GM12878 (cell line): Measurements from ENCODE around the gene VPS16. TPM values are rescaled to one million over a fixed set of nuclear protein-coding genes. Genes with fewer than 3 reads are reported as not detected.
A peak's percentile ranks its signal among the peaks of the same experiment; 100 is the strongest.

ENCODE experiments used
- ATAC-seq: fragments of 200-7000 bp; cut with Tn5 transposase; 3 replicates; pipeline ENCODE4 v1.9.1; 2020; ENCODE audit warnings: mild to moderate bottlenecking, moderate library complexity
- BruUV-seq: library from RNA; stranded (reverse); fragments of 400-500 nt; replicated peaks from 2 replicates; lab custom pipeline; 2021; lab: Mats Ljungman, UMichigan
- CTCF ChIA-PET: fragments of 300-600 bp; sonication (Branson Sonifier 250); formaldehyde crosslinking; extraction: SDS; loops from one replicate; lab custom pipeline; 2021; ENCODE audit warnings: inconsistent platforms; lab: Yijun Ruan, JAX
- POLR2A ChIA-PET: fragments of 350-600 bp; formaldehyde crosslinking; extraction: SDS; loops from one replicate; lab custom pipeline; 2021; ENCODE audit warnings: inconsistent platforms; lab: Charles Lee
- RAD21 ChIA-PET: fragments of 300-600 bp; sonication (Branson Sonifier 250); formaldehyde crosslinking; loops from one replicate; lab custom pipeline; 2023; ENCODE audit warnings: antibody characterized with exemption; ENCODE audit not compliant: unreplicated experiment; lab: Charles Lee
- SMC1A ChIA-PET: fragments of 300-600 bp; sonication (Branson Sonifier 250); formaldehyde crosslinking; loops from one replicate; lab custom pipeline; 2023; ENCODE audit not compliant: unreplicated experiment, uncharacterized antibody; lab: Charles Lee
- DNase-seq: peaks from one replicate; pipeline ENCODE4 v3.0.0-alpha.2; 2011; ENCODE audit warnings: low read depth, low spot score
- FAIRE-seq: peaks from 3 replicates; lab custom pipeline; 2011; peaks lifted over from hg19 to GRCh38; lab: Jason Lieb, UNC
- H2AFZ ChIP-seq: 2 replicates; pipeline ENCODE4 v1.6.0; 2011; ENCODE audit warnings: low read depth, low read length, control low read depth; ENCODE audit not compliant: control insufficient read depth
- H3K27ac ChIP-seq: 2 replicates; pipeline ENCODE4 v1.5.1; 2011; ENCODE audit warnings: control low read depth; ENCODE audit not compliant: control insufficient read depth, insufficient read depth
- H3K27me3 ChIP-seq, 2 experiments: replicated peaks in 1 of 2; 2 replicates each; pipeline versions ENCODE4 v1.6.0 to v1.6.1; 2011; ENCODE audit warnings: low read length in 1 of 2; ENCODE audit not compliant: control insufficient read depth in 2 of 2, insufficient read depth in 2 of 2
- H3K36me3 ChIP-seq, 2 experiments: 2 replicates each; pipeline ENCODE4 v1.5.1; 2011; ENCODE audit warnings: low read length in 1 of 2; ENCODE audit not compliant: control insufficient read depth in 2 of 2, insufficient read depth in 2 of 2
- H3K4me1 ChIP-seq: 2 replicates; pipeline ENCODE4 v1.6.1; 2011; ENCODE audit warnings: mild to moderate bottlenecking, low read length, moderate library complexity, mixed read lengths; ENCODE audit not compliant: control insufficient read depth, insufficient read depth
- H3K4me2 ChIP-seq: 2 replicates; pipeline ENCODE4 v1.6.0; 2011; ENCODE audit warnings: control low read depth; ENCODE audit not compliant: control insufficient read depth, insufficient read depth
- H3K4me3 ChIP-seq: fragments of 200-600 bp; sonication (generic); 2 replicates; pipeline ENCODE4 v1.5.1; 2016
- H3K79me2 ChIP-seq: 2 replicates; pipeline ENCODE4 v1.6.0; 2011; ENCODE audit warnings: low read length; ENCODE audit not compliant: control insufficient read depth, insufficient read depth
- H3K9ac ChIP-seq: 2 replicates; pipeline ENCODE4 v1.8.0; 2011; ENCODE audit warnings: low read length, control low read depth, mixed read lengths; ENCODE audit not compliant: control insufficient read depth, insufficient read depth
- H3K9me3 ChIP-seq: replicated peaks from 3 replicates; pipeline ENCODE4 v1.5.1; 2011; ENCODE audit warnings: mild to moderate bottlenecking, low read length; ENCODE audit not compliant: control insufficient read depth, insufficient read depth
- H4K20me1 ChIP-seq: 2 replicates; pipeline ENCODE4 v1.6.0; 2011; ENCODE audit not compliant: control insufficient read depth, insufficient read depth
- CEBPB ChIP-seq, 2 experiments: fragments of 150-350 bp in 1 of 2; IDR thresholded peaks; 2 replicates each; pipeline ENCODE4 v1.6.1; 2012 to 2014; ENCODE audit warnings: low read depth in 2 of 2, low read length in 2 of 2, borderline replicate concordance in 1 of 2, inconsistent platforms in 1 of 2
- CHD1 ChIP-seq: IDR thresholded peaks from 2 replicates; pipeline ENCODE4 v1.6.1; 2012; ENCODE audit warnings: low read depth, low read length, improper control_type of control experiment
- HDAC6 ChIP-seq: fragments of 200-600 bp; sonication (generic); IDR thresholded peaks from one replicate; pipeline ENCODE4 v1.8.0; 2017; ENCODE audit warnings: antibody characterized with exemption; ENCODE audit not compliant: unreplicated experiment
- JUNB ChIP-seq: IDR thresholded peaks from 2 replicates; pipeline ENCODE4 v1.6.1; 2016; ENCODE audit warnings: antibody characterized with exemption, mild to moderate bottlenecking
- MXI1 ChIP-seq: fragments of 150-350 bp; IDR thresholded peaks from 2 replicates; pipeline ENCODE4 v1.6.1; 2011; ENCODE audit warnings: low read depth, mild to moderate bottlenecking, inconsistent platforms, low read length, improper control_type of control experiment
- NRF1 ChIP-seq: conservative IDR thresholded peaks from 2 replicates; pipeline ENCODE4 v1.6.1; 2011; ENCODE audit warnings: mild to moderate bottlenecking, low read depth, low read length, improper control_type of control experiment
- RFX5 ChIP-seq: IDR thresholded peaks from 2 replicates; pipeline ENCODE4 v1.6.1; 2011; ENCODE audit warnings: low read depth, low read length, improper control_type of control experiment
- SMAD5 ChIP-seq: IDR thresholded peaks from 2 replicates; pipeline ENCODE4 v1.6.1; 2016; ENCODE audit warnings: antibody characterized with exemption, low read depth
- SREBF2 ChIP-seq: IDR thresholded peaks from 2 replicates; pipeline ENCODE4 v1.6.1; 2012; ENCODE audit warnings: mild to moderate bottlenecking, low read length
- ZBTB11 ChIP-seq: fragments of 450-650 bp; formaldehyde crosslinking; IDR thresholded peaks from 2 replicates; pipeline ENCODE4 v1.5.0; 2022; ENCODE audit warnings: mild to moderate bottlenecking, missing genetic modification characterization
- ZNF384 ChIP-seq: IDR thresholded peaks from 2 replicates; pipeline ENCODE4 v1.6.1; 2012; ENCODE audit warnings: low read depth, mild to moderate bottlenecking, low read length, improper control_type of control experiment, borderline replicate concordance
- ZNF592 ChIP-seq: fragments of 450-650 bp; IDR thresholded peaks from 2 replicates; pipeline ENCODE4 v1.6.1; 2017; ENCODE audit warnings: mild to moderate bottlenecking, moderate library complexity
- WGBS: methylation state at CpG from one replicate; pipeline ENCODE4 v1.1.6; 2016; ENCODE audit warnings: low lambda C conversion rate; ENCODE audit not compliant: insufficient replicate concordance, insufficient coverage; ENCODE audit errors: missing lambda C conversion rate; 5-methylcytosine and 5-hydroxymethylcytosine counted together
- in situ Hi-C: fragments of 300-500 bp; cut with MboI; formaldehyde crosslinking; loops from 9 replicates; pipeline ENCODE4 v1.14.3; 2018; ENCODE audit warnings: mixed read lengths
- intact Hi-C: fragments of 100-400 bp; cut with micrococcal nuclease; formaldehyde crosslinking; loops from one replicate; pipeline ENCODE4 v1.14.2; 2022; ENCODE audit not compliant: unreplicated experiment
- polyA plus RNA-seq, 11 experiments: library from polyadenylated mRNA; depleted of rRNA in 4 of 11; unstranded in 6 of 11; stranded (reverse) in 5 of 11; fragments of >200 nt; fragmentation: Nextera tagmentation in 4 of 11; fragmentation: Illumina TruSeq in 1 of 11; extraction: Ambion mirVana in 4 of 11; extraction: Trizol in 1 of 11; gene quantifications; 1 replicate in 1 of 11; 2 replicates in 10 of 11; pipeline versions ENCODE4 v1.2.1 to v1.2.3, GENCODE V29; 2011 to 2016; ENCODE audit warnings: inconsistent platforms in 2 of 11, missing spikeins in 2 of 11, low read depth in 1 of 11
- total RNA-seq, 4 experiments: library from RNA; depleted of rRNA in 3 of 4; stranded (reverse); fragments of >200 nt in 3 of 4; fragmentation: Illumina TruSeq in 1 of 4; extraction: Trizol in 1 of 4; gene quantifications; 2 replicates each; pipeline versions ENCODE4 v1.2.1 to v1.2.3, GENCODE V29; 2013 to 2021
- TF ChIP-seq, protein P1 (sequence below): fragments of 450-650 bp; formaldehyde crosslinking; IDR thresholded peaks from 2 replicates; pipeline ENCODE4 v1.4.0; 2020; ENCODE audit warnings: mild to moderate bottlenecking, moderate library complexity

The VPS16 gene
- total and polyA plus RNA-seq, 10 of the 15 experiments (the other 5 are each of a cell fraction or from before 2014, with no cell fraction given) = 8.4 to 37.5 (median 26.4) TPM

DNA sequence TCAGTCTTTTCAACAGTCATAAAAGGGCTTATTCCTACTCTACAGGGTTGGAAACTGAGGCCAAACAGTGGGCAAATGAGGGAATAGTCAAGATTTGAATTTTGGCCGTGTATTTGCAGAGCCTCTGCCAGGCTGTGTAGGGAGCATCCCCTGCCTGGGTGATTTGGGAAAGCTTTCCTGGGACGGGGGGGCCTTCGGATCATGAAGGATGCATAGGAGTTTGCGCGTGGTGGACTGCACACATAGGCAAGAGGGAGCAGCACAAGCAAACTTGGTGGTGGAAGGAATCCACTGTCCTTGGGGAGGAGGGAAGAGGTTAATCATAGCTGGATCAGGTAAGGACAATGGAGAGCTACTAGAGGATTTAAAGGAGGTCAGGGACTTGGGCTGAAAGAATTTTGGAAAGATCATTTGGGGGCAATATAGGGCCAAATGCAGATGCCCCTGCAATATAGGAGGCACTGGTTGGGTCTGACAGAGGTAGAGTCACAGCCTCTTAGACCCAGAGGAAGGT lies 35.2 kb downstream of the VPS16 start:
- Histone ChIP-seq H3K36me3 (no peaks in the 10 kb centered on the region), H3K27me3 (no peaks in the 10 kb centered on the region), H3K4me3 (peak overlapping the region; percentile 99), H3K9ac (no peak overlapping the region), H3K79me2 (peaks cover 51% of the 10 kb centered on the region), H4K20me1 (no peaks in the 10 kb centered on the region), H3K9me3 (no peaks in the 10 kb centered on the region), H3K27ac (no peak overlapping the region), H2AFZ (no peak overlapping the region), H3K4me2 (peak overlapping the region; percentile 26), H3K4me1 (peaks cover 11% of the 10 kb centered on the region)
- ChIA-PET CTCF (interaction anchor here (1.0 to 1.5 kb wide), 4 partner anchors 14 to 125 kb away, joined by 3 to 6 read pairs (median 3); no protein-coding TSS in a partner anchor), POLR2A (interaction anchor here (0.5 to 1.0 kb wide), 2 partner anchors 26 to 208 kb away, joined by 4 to 9 read pairs; no protein-coding TSS in a partner anchor), SMC1A (interaction anchor here (1.3 to 1.8 kb wide), 2 partner anchors 12 to 125 kb away, joined by 4 to 7 read pairs; no protein-coding TSS in a partner anchor), RAD21 (interaction anchor here (0.7 to 2.6 kb wide), 2 partner anchors 25 to 178 kb away, joined by 3 to 10 read pairs; no protein-coding TSS in a partner anchor)
- intact Hi-C loops (no loop called here), in situ Hi-C loops (no loop called here)
- FAIRE-seq (no peak), DNase-seq (no peak), ATAC-seq (no peak)
- BruUV-seq = no TSS peak
- WGBS = 88% methylated on average over 5 of the region's 5 CpGs
- TF ChIP-seq CHD1 (no peak), CEBPB (IDR thresholded peaks at IDR 0.05; ENCODE audit: borderline replicate concordance in 1 of 2, low read depth in 2 of 2, low read length in 2 of 2) (no peak), ZBTB11 (CRISPR knock-in tag) (no peak), RFX5 (no peak), SMAD5 (no peak), JUNB (no peak), NRF1 (no peak), MXI1 (no peak), HDAC6 (no peak), ZNF592 (no peak), ZNF384 (no peak), SREBF2 (no peak)
- TF ChIP-seq, protein P1, sequence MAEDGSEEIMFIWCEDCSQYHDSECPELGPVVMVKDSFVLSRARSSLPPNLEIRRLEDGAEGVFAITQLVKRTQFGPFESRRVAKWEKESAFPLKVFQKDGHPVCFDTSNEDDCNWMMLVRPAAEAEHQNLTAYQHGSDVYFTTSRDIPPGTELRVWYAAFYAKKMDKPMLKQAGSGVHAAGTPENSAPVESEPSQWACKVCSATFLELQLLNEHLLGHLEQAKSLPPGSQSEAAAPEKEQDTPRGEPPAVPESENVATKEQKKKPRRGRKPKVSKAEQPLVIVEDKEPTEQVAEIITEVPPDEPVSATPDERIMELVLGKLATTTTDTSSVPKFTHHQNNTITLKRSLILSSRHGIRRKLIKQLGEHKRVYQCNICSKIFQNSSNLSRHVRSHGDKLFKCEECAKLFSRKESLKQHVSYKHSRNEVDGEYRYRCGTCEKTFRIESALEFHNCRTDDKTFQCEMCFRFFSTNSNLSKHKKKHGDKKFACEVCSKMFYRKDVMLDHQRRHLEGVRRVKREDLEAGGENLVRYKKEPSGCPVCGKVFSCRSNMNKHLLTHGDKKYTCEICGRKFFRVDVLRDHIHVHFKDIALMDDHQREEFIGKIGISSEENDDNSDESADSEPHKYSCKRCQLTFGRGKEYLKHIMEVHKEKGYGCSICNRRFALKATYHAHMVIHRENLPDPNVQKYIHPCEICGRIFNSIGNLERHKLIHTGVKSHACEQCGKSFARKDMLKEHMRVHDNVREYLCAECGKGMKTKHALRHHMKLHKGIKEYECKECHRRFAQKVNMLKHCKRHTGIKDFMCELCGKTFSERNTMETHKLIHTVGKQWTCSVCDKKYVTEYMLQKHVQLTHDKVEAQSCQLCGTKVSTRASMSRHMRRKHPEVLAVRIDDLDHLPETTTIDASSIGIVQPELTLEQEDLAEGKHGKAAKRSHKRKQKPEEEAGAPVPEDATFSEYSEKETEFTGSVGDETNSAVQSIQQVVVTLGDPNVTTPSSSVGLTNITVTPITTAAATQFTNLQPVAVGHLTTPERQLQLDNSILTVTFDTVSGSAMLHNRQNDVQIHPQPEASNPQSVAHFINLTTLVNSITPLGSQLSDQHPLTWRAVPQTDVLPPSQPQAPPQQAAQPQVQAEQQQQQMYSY = no peak
